HepG2 (cell line): Measurements from ENCODE around the gene BMI1. TPM values are rescaled to one million over a fixed set of nuclear protein-coding genes. Genes with fewer than 3 reads are reported as not detected.

Experiments used
- GATAD2A ChIP-seq: IDR thresholded peaks from 2 replicates; pipeline ENCODE4 v1.6.1; 2016
- HOXD1 ChIP-seq: sonication (generic); formaldehyde crosslinking; IDR thresholded peaks from 2 replicates; pipeline ENCODE4 v1.5.0; 2020; ENCODE audit warnings: missing genetic modification reagents
- MTF1 ChIP-seq: sonication (generic); formaldehyde crosslinking; IDR thresholded peaks from 2 replicates; pipeline ENCODE4 v1.5.0; 2020; ENCODE audit warnings: missing genetic modification reagents
- PHF5A ChIP-seq: IDR thresholded peaks from one replicate; pipeline ENCODE4 v1.6.1; 2018; ENCODE audit warnings: low read depth, missing genetic modification reagents; ENCODE audit not compliant: unreplicated experiment
- RNF2 ChIP-seq: fragments of 450-650 bp; conservative IDR thresholded peaks from 2 replicates; pipeline ENCODE4 v1.6.1; 2016; ENCODE audit warnings: low read depth
- SPEN ChIP-seq: sonication (generic); formaldehyde crosslinking; IDR thresholded peaks from 2 replicates; pipeline ENCODE4 v1.5.1; 2020; ENCODE audit warnings: low read depth, mild to moderate bottlenecking, missing genetic modification reagents
- ZFP82 ChIP-seq: sonication (generic); formaldehyde crosslinking; IDR thresholded peaks from 2 replicates; pipeline ENCODE4 v1.5.1; 2020; ENCODE audit warnings: mild to moderate bottlenecking, missing genetic modification reagents, borderline replicate concordance
- ZNF33B ChIP-seq: sonication (generic); formaldehyde crosslinking; IDR thresholded peaks from 2 replicates; pipeline ENCODE4 v1.5.1; 2020; ENCODE audit warnings: mild to moderate bottlenecking, missing genetic modification reagents
- ZNF546 ChIP-seq: sonication (generic); formaldehyde crosslinking; conservative IDR thresholded peaks from 2 replicates; pipeline ENCODE4 v1.8.1; 2023; ENCODE audit warnings: mild to moderate bottlenecking, missing genetic modification reagents
- ZNF549 ChIP-seq: sonication (generic); formaldehyde crosslinking; IDR thresholded peaks from 2 replicates; pipeline ENCODE4 v1.5.0; 2020; ENCODE audit warnings: missing genetic modification reagents
- ZNF670 ChIP-seq: sonication (generic); formaldehyde crosslinking; IDR thresholded peaks from 2 replicates; pipeline ENCODE4 v1.8.0; 2022; ENCODE audit warnings: mild to moderate bottlenecking, missing genetic modification reagents, borderline replicate concordance
- ZNF777 ChIP-seq: sonication (generic); formaldehyde crosslinking; IDR thresholded peaks from 2 replicates; pipeline ENCODE4 v1.4.0; 2020; ENCODE audit warnings: missing genetic modification reagents
- ZNF83 ChIP-seq: sonication (generic); formaldehyde crosslinking; IDR thresholded peaks from 2 replicates; pipeline ENCODE4 v1.4.0; 2020; ENCODE audit warnings: missing genetic modification reagents, mild to moderate bottlenecking, borderline replicate concordance
- polyA plus RNA-seq, 8 experiments: library from polyadenylated mRNA; depleted of rRNA in 3 of 8; stranded (reverse) in 7 of 8; unstranded in 1 of 8; fragments of >200 nt; fragmentation: Illumina TruSeq in 4 of 8; extraction: Trizol in 4 of 8; gene quantifications; 2 replicates each; pipeline versions ENCODE4 v1.2.1 to v1.2.3, GENCODE V29; 2011 to 2016; ENCODE audit warnings: low read depth in 4 of 8, missing spikeins in 1 of 8, mixed read lengths in 1 of 8; ENCODE audit not compliant: insufficient read depth in 1 of 8
- total RNA-seq, 5 experiments: library from RNA; depleted of rRNA; stranded (reverse); fragments of >200 nt; fragmentation: Illumina TruSeq; extraction: Trizol; gene quantifications; 2 replicates each; pipeline ENCODE4 v1.2.3, GENCODE V29; 2016; ENCODE audit warnings: low read depth in 1 of 5
- TF ChIP-seq, protein P1 (sequence below): sonication (generic); formaldehyde crosslinking; IDR thresholded peaks from 2 replicates; pipeline ENCODE4 v1.4.0; 2020; ENCODE audit warnings: missing genetic modification reagents, borderline replicate concordance
- TF ChIP-seq, protein P2 (sequence below): sonication (generic); formaldehyde crosslinking; IDR thresholded peaks from 2 replicates; pipeline ENCODE4 v1.8.0; 2022; ENCODE audit warnings: missing genetic modification reagents, mild to moderate bottlenecking, borderline replicate concordance
- TF ChIP-seq, protein P3 (sequence below): sonication (generic); formaldehyde crosslinking; IDR thresholded peaks from 2 replicates; pipeline ENCODE4 v1.5.1; 2020; ENCODE audit warnings: mild to moderate bottlenecking, missing genetic modification reagents, moderate library complexity
- TF ChIP-seq, protein P4 (sequence below): sonication (generic); formaldehyde crosslinking; IDR thresholded peaks from 2 replicates; pipeline ENCODE4 v1.4.0; 2020; ENCODE audit warnings: missing genetic modification reagents, borderline replicate concordance

The BMI1 gene
- total and polyA plus RNA-seq, 2 of the 13 experiments (the other 11 are each of a cell fraction or from before 2014, with no cell fraction given), result 30.5 to 44.0 TPM

DNA sequence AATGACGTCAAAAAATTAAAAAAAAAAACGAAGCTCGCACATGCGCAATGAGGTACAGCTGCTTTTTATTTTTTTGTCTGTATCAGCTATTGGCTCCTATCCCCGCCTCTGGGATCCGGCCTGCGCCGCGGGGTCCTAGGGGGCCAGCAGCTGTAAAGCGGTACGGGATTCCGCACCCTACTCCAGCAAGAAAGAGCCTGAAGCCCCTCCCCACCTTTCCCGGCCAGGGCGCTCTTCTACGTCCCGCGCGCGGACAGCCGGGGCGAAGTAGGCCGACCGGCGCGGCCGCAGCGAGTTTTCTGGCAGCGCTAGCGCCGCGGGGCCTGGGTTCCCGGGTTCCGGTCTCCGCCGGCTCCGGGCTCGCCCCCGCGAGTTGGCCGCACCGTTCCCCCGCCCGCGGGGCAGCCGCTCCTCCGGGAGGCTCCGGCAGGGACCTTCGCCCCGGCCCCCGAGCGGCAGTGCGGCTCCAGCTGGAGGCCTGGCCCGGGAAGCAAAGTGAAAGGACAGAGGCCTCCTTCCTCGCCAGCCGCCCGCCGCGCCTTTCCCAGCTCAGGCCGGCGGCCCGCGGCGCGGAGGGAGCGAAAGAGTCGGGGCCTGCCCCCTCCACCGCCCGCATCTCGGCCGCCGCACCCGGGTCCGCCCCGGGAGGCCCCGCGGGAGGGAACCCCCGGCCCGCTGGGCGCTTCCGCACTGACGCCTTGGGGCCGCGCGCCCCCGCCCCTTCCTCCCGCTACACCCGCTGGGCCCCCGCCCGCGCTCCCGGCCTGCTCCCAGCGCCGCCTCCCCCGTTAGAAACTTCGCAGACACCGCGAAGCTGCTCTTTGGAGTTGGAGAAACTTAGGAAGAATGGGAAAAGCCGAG, 19.7 kb downstream of the BMI1 start (continued):
- TF ChIP-seq PHF5A (CRISPR knock-in tag) (no peak), SPEN (CRISPR knock-in tag) (peak; percentile 67), ZFP82 (CRISPR knock-in tag) (0 out of 2 replicates have a peak, but pooled peaks have one; percentile 14), ZNF546 (CRISPR knock-in tag) (no peak; the same call in 1 of the 2 replicates), ZNF549 (no peak), ZNF33B (CRISPR knock-in tag) (peak; percentile 21; the same call in 1 of the 2 replicates), GATAD2A (peak; percentile 33; the same call in 1 of the 2 replicates), MTF1 (no peak; the same call in 1 of the 2 replicates), HOXD1 (CRISPR knock-in tag) (no peak; the same call in 1 of the 2 replicates), ZNF670 (CRISPR knock-in tag) (peak; percentile 33; the same call in 1 of the 2 replicates), ZNF83 (peak; percentile 58; the same call in 1 of the 2 replicates), ZNF777 (CRISPR knock-in tag) (peak; percentile 75), RNF2 (peak; percentile 38; the same call in 1 of the 2 replicates)
- TF ChIP-seq, protein P1, sequence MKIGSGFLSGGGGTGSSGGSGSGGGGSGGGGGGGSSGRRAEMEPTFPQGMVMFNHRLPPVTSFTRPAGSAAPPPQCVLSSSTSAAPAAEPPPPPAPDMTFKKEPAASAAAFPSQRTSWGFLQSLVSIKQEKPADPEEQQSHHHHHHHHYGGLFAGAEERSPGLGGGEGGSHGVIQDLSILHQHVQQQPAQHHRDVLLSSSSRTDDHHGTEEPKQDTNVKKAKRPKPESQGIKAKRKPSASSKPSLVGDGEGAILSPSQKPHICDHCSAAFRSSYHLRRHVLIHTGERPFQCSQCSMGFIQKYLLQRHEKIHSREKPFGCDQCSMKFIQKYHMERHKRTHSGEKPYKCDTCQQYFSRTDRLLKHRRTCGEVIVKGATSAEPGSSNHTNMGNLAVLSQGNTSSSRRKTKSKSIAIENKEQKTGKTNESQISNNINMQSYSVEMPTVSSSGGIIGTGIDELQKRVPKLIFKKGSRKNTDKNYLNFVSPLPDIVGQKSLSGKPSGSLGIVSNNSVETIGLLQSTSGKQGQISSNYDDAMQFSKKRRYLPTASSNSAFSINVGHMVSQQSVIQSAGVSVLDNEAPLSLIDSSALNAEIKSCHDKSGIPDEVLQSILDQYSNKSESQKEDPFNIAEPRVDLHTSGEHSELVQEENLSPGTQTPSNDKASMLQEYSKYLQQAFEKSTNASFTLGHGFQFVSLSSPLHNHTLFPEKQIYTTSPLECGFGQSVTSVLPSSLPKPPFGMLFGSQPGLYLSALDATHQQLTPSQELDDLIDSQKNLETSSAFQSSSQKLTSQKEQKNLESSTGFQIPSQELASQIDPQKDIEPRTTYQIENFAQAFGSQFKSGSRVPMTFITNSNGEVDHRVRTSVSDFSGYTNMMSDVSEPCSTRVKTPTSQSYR, result no peak
- TF ChIP-seq, protein P2, sequence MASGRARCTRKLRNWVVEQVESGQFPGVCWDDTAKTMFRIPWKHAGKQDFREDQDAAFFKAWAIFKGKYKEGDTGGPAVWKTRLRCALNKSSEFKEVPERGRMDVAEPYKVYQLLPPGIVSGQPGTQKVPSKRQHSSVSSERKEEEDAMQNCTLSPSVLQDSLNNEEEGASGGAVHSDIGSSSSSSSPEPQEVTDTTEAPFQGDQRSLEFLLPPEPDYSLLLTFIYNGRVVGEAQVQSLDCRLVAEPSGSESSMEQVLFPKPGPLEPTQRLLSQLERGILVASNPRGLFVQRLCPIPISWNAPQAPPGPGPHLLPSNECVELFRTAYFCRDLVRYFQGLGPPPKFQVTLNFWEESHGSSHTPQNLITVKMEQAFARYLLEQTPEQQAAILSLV, result peak; percentile 65; the same call in 1 of the 2 replicates
- TF ChIP-seq, protein P3, sequence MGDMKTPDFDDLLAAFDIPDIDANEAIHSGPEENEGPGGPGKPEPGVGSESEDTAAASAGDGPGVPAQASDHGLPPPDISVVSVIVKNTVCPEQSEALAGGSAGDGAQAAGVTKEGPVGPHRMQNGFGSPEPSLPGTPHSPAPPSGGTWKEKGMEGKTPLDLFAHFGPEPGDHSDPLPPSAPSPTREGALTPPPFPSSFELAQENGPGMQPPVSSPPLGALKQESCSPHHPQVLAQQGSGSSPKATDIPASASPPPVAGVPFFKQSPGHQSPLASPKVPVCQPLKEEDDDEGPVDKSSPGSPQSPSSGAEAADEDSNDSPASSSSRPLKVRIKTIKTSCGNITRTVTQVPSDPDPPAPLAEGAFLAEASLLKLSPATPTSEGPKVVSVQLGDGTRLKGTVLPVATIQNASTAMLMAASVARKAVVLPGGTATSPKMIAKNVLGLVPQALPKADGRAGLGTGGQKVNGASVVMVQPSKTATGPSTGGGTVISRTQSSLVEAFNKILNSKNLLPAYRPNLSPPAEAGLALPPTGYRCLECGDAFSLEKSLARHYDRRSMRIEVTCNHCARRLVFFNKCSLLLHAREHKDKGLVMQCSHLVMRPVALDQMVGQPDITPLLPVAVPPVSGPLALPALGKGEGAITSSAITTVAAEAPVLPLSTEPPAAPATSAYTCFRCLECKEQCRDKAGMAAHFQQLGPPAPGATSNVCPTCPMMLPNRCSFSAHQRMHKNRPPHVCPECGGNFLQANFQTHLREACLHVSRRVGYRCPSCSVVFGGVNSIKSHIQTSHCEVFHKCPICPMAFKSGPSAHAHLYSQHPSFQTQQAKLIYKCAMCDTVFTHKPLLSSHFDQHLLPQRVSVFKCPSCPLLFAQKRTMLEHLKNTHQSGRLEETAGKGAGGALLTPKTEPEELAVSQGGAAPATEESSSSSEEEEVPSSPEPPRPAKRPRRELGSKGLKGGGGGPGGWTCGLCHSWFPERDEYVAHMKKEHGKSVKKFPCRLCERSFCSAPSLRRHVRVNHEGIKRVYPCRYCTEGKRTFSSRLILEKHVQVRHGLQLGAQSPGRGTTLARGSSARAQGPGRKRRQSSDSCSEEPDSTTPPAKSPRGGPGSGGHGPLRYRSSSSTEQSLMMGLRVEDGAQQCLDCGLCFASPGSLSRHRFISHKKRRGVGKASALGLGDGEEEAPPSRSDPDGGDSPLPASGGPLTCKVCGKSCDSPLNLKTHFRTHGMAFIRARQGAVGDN, result peak; percentile 76; the same call in 1 of the 2 replicates
- TF ChIP-seq, protein P4, sequence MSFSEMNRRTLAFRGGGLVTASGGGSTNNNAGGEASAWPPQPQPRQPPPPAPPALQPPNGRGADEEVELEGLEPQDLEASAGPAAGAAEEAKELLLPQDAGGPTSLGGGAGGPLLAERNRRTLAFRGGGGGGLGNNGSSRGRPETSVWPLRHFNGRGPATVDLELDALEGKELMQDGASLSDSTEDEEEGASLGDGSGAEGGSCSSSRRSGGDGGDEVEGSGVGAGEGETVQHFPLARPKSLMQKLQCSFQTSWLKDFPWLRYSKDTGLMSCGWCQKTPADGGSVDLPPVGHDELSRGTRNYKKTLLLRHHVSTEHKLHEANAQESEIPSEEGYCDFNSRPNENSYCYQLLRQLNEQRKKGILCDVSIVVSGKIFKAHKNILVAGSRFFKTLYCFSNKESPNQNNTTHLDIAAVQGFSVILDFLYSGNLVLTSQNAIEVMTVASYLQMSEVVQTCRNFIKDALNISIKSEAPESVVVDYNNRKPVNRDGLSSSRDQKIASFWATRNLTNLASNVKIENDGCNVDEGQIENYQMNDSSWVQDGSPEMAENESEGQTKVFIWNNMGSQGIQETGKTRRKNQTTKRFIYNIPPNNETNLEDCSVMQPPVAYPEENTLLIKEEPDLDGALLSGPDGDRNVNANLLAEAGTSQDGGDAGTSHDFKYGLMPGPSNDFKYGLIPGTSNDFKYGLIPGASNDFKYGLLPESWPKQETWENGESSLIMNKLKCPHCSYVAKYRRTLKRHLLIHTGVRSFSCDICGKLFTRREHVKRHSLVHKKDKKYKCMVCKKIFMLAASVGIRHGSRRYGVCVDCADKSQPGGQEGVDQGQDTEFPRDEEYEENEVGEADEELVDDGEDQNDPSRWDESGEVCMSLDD, result peak; percentile 52; the same call in 1 of the 2 replicates
